Mucosa of stomach (tissue), 1 donor: Measurements from ENCODE around the gene AKAP1.
"Not testable (repeated sequence)": the region's sequence is repeated elsewhere in the genome, so short reads cannot be mapped to it uniquely, and the experiment has no call there.

ENCODE experiments used
- H3K27me3 ChIP-seq: one replicate; pipeline ENCODE4 v1.7.0; 2013; ENCODE audit warnings: mild to moderate bottlenecking, low read length; ENCODE audit not compliant: control insufficient read depth, insufficient read depth
- H3K36me3 ChIP-seq: one replicate; pipeline ENCODE4 v1.7.0; 2013; ENCODE audit warnings: low read length; ENCODE audit not compliant: control insufficient read depth, insufficient read depth
- H3K4me1 ChIP-seq: one replicate; pipeline ENCODE4 v1.7.0; 2013; ENCODE audit warnings: mild to moderate bottlenecking, low read length; ENCODE audit not compliant: control insufficient read depth, insufficient read depth
- H3K4me3 ChIP-seq: one replicate; pipeline ENCODE4 v1.7.0; 2013; ENCODE audit warnings: low read length
- H3K9ac ChIP-seq: one replicate; pipeline ENCODE4 v1.7.0; 2013; ENCODE audit warnings: mild to moderate bottlenecking, low read length, moderate library complexity
- H3K9me3 ChIP-seq: one replicate; pipeline ENCODE4 v1.7.0; 2013; ENCODE audit warnings: mild to moderate bottlenecking, low read length, moderate library complexity; ENCODE audit not compliant: control insufficient read depth
- donor health status: Pancreatic carcinoma.

AKAP1 gene

GRCh38 chr17:57096472-57097202 is 11.6 kb downstream of the AKAP1 start:
- Histone ChIP-seq H3K9me3 (no peaks in the 10 kb centered on the region), H3K9ac (no peak overlapping the region), H3K36me3 (no peaks in the 10 kb centered on the region), H3K4me3 (no peak overlapping the region), H3K4me1 (peaks cover 63% of the 10 kb centered on the region), H3K27me3 (no peaks in the 10 kb centered on the region)

GRCh38 chr17:57097832-57098421 is 12.9 kb downstream of the AKAP1 start:
- Histone ChIP-seq H3K27me3 (no peaks in the 10 kb centered on the region), H3K9me3 (no peaks in the 10 kb centered on the region), H3K9ac (no peak overlapping the region), H3K4me3 (no peak overlapping the region), H3K4me1 (peaks cover 59% of the 10 kb centered on the region), H3K36me3 (no peaks in the 10 kb centered on the region)

- H3K9me3 ChIP-seq, result no peaks in the 10 kb centered on the region
- no peak overlapping the region for H3K4me3 ChIP-seq
- H3K27me3 ChIP-seq, result no peaks in the 10 kb centered on the region
- peak overlapping the region; percentile 5 for H3K9ac ChIP-seq
- no peaks in the 10 kb centered on the region for H3K36me3 ChIP-seq
- peaks cover 64% of the 10 kb centered on the region for H3K4me1 ChIP-seq
Observed at GRCh38 chr17:57099165-57099564, 14.1 kb downstream of the AKAP1 start.

GRCh38 chr17:57102122-57102521 is 17.1 kb downstream of the AKAP1 start:
- Histone ChIP-seq H3K9ac (no peak overlapping the region), H3K27me3 (no peaks in the 10 kb centered on the region), H3K4me1 (peaks cover 55% of the 10 kb centered on the region), H3K36me3 (peaks cover 10% of the 10 kb centered on the region), H3K9me3 (no peaks in the 10 kb centered on the region), H3K4me3 (no peak overlapping the region)

GRCh38 chr17:57102660-57103059 is 17.6 kb downstream of the AKAP1 start:
- not testable (repeated sequence) for H3K4me3 ChIP-seq, H3K27me3 ChIP-seq, H3K9me3 ChIP-seq, H3K9ac ChIP-seq
- Histone ChIP-seq H3K4me1 (peaks cover 54% of the 10 kb centered on the region), H3K36me3 (peaks cover 10% of the 10 kb centered on the region)

GRCh38 chr17:57104461-57105175 is 19.6 kb downstream of the AKAP1 start:
- peaks cover 10% of the 10 kb centered on the region for H3K36me3 ChIP-seq
- H3K27me3 ChIP-seq, result no peaks in the 10 kb centered on the region
- H3K4me3 ChIP-seq, result no peak overlapping the region
- no peak overlapping the region for H3K9ac ChIP-seq
- peaks cover 54% of the 10 kb centered on the region for H3K4me1 ChIP-seq
- H3K9me3 ChIP-seq, result no peaks in the 10 kb centered on the region

DNA sequence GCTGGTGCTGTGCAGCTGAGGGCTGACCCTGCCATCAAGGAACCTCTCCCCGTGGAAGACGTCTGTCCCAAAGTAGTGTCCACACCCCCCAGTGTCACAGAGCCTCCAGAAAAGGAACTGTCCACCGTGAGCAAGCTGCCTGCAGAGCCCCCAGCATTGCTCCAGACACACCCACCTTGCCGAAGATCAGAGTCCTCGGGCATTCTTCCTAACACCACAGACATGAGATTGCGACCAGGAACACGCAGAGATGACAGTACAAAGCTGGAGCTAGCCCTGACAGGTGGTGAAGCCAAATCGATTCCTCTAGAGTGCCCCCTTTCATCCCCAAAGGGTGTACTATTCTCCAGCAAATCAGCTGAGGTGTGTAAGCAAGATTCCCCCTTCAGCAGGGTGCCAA is 20.5 kb downstream of the AKAP1 start:
- Histone ChIP-seq H3K27me3 (no peaks in the 10 kb centered on the region), H3K36me3 (peaks cover 10% of the 10 kb centered on the region), H3K4me3 (no peak overlapping the region), H3K9me3 (no peaks in the 10 kb centered on the region), H3K4me1 (peaks cover 54% of the 10 kb centered on the region), H3K9ac (no peak overlapping the region)

DNA sequence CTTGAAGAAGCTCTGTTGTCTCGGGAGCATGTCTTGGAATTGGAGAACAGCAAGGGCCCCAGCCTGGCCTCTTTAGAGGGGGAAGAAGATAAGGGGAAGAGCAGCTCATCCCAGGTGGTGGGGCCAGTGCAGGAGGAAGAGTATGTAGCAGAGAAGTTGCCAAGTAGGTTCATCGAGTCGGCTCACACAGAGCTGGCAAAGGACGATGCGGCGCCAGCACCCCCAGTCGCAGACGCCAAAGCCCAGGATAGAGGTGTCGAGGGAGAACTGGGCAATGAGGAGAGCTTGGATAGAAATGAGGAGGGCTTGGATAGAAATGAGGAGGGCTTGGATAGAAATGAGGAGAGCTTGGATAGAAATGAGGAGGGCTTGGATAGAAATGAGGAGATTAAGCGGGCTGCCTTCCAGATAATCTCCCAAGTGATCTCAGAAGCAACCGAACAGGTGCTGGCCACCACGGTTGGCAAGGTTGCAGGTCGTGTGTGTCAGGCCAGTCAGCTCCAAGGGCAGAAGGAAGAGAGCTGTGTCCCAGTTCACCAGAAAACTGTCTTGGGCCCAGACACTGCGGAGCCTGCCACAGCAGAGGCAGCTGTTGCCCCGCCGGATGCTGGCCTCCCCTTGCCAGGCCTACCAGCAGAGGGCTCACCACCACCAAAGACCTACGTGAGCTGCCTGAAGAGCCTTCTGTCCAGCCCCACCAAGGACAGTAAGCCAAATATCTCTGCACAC is 21.2 kb downstream of the AKAP1 start:
- Histone ChIP-seq H3K4me1 (peaks cover 61% of the 10 kb centered on the region), H3K9ac (peak overlapping the region; percentile 37), H3K27me3 (no peaks in the 10 kb centered on the region), H3K4me3 (no peak overlapping the region), H3K36me3 (peaks cover 10% of the 10 kb centered on the region), H3K9me3 (no peaks in the 10 kb centered on the region)

GRCh38 chr17:57106836-57107497 is 21.9 kb downstream of the AKAP1 start:
- H3K36me3 ChIP-seq, result peaks cover 10% of the 10 kb centered on the region
- H3K27me3 ChIP-seq, result no peaks in the 10 kb centered on the region
- H3K9me3 ChIP-seq, result no peaks in the 10 kb centered on the region
- no peak overlapping the region for H3K4me3 ChIP-seq
- peaks cover 62% of the 10 kb centered on the region for H3K4me1 ChIP-seq
- peak overlapping the region; percentile 37 for H3K9ac ChIP-seq

GRCh38 chr17:57107498-57108101 is 22.6 kb downstream of the AKAP1 start:
- Histone ChIP-seq H3K27me3 (no peaks in the 10 kb centered on the region), H3K4me3 (no peak overlapping the region), H3K36me3 (peaks cover 10% of the 10 kb centered on the region), H3K4me1 (peaks cover 57% of the 10 kb centered on the region), H3K9me3 (no peaks in the 10 kb centered on the region), H3K9ac (peak overlapping the region; percentile 38)

- Histone ChIP-seq H3K9me3 (no peaks in the 10 kb centered on the region), H3K27me3 (no peaks in the 10 kb centered on the region), H3K4me3 (no peak overlapping the region), H3K4me1 (peaks cover 51% of the 10 kb centered on the region), H3K36me3 (peaks cover 11% of the 10 kb centered on the region), H3K9ac (peak overlapping the region; percentile 3)
Observed at GRCh38 chr17:57108671-57109392, 23.8 kb downstream of the AKAP1 start.
